HEK293T (cell line): Measurements from ENCODE around the gene TRAPPC11.

Experiments used
- CTCF ChIA-PET: fragments of 350-600 bp; formaldehyde crosslinking; extraction: SDS; loops from one replicate; lab custom pipeline; 2021; ENCODE audit warnings: antibody characterized with exemption, inconsistent platforms; lab: Yijun Ruan, JAX
- POLR2A ChIA-PET: fragments of 350-600 bp; formaldehyde crosslinking; extraction: SDS; loops from one replicate; lab custom pipeline; 2020; ENCODE audit warnings: antibody characterized with exemption, inconsistent platforms; lab: Yijun Ruan, JAX
- DNase-seq: peaks from one replicate; pipeline ENCODE4 v3.0.0; 2012; ENCODE audit warnings: mixed read lengths; ENCODE audit errors: extremely low spot score
- ARNT ChIP-seq: fragments of 450-650 bp; IDR thresholded peaks from 2 replicates; pipeline ENCODE4 v1.6.1; 2017; ENCODE audit warnings: mild to moderate bottlenecking
- BHLHE40 ChIP-seq: fragments of 450-650 bp; IDR thresholded peaks from 2 replicates; pipeline ENCODE4 v1.6.1; 2016; ENCODE audit warnings: mild to moderate bottlenecking, moderate library complexity, borderline replicate concordance
- CTBP1 ChIP-seq: fragments of 450-650 bp; IDR thresholded peaks from 2 replicates; pipeline ENCODE4 v1.6.1; 2016; ENCODE audit warnings: borderline replicate concordance
- ELF4 ChIP-seq: fragments of 450-650 bp; IDR thresholded peaks from 2 replicates; pipeline ENCODE4 v1.6.1; 2017; ENCODE audit warnings: antibody characterized with exemption
- FOXA1 ChIP-seq: fragments of 450-650 bp; IDR thresholded peaks from 2 replicates; pipeline ENCODE4 v1.6.1; 2016; ENCODE audit warnings: mild to moderate bottlenecking
- FOXK2 ChIP-seq: fragments of 450-650 bp; IDR thresholded peaks from 2 replicates; pipeline ENCODE4 v1.6.1; 2016; ENCODE audit warnings: mild to moderate bottlenecking
- FOXM1 ChIP-seq: fragments of 450-650 bp; IDR thresholded peaks from 2 replicates; pipeline ENCODE4 v1.6.1; 2017; ENCODE audit warnings: mild to moderate bottlenecking, borderline replicate concordance
- HDGF ChIP-seq: fragments of 450-650 bp; IDR thresholded peaks from 2 replicates; pipeline ENCODE4 v1.6.1; 2017; ENCODE audit warnings: antibody characterized with exemption, borderline replicate concordance
- L3MBTL2 ChIP-seq: fragments of 450-650 bp; conservative IDR thresholded peaks from 2 replicates; pipeline ENCODE4 v1.6.1; 2016; ENCODE audit warnings: mild to moderate bottlenecking
- LEF1 ChIP-seq: fragments of 450-650 bp; IDR thresholded peaks from 2 replicates; pipeline ENCODE4 v1.6.1; 2017; ENCODE audit warnings: mild to moderate bottlenecking, borderline replicate concordance
- NFRKB ChIP-seq: fragments of 450-650 bp; IDR thresholded peaks from 2 replicates; pipeline ENCODE4 v1.6.1; 2016; ENCODE audit warnings: mild to moderate bottlenecking, moderate library complexity
- SP1 ChIP-seq: fragments of 450-650 bp; IDR thresholded peaks from 2 replicates; pipeline ENCODE4 v1.6.1; 2017
- SUZ12 ChIP-seq: fragments of 450-650 bp; IDR thresholded peaks from 2 replicates; pipeline ENCODE4 v1.6.1; 2016; ENCODE audit warnings: mild to moderate bottlenecking
- TARDBP ChIP-seq: fragments of 450-650 bp; IDR thresholded peaks from 2 replicates; pipeline ENCODE4 v1.6.1; 2016
- ZNF384 ChIP-seq: fragments of 450-650 bp; IDR thresholded peaks from 2 replicates; pipeline ENCODE4 v1.6.1; 2016
- TF ChIP-seq, protein P1 (sequence below): fragments of 450-650 bp; IDR thresholded peaks from 2 replicates; pipeline ENCODE4 v1.6.1; 2016

TRAPPC11 gene

DNA sequence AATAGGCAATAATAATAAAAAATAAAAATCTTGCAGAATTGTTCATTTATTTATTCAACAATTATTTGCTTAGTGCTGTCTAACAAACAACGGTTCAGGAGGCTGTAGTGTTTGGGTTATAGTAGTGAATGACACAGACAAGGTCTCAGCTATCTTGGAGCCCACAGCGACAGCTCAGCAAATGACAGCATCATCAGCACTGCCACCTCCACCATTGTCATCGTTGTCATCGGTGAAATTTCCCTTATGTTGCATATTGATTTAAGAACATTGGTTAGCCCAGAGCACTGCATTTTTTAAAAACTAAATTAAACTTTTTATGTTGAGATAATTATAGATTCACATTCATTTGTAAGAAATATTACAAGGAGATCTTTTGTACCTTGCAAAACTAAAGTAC lies 79.9 kb downstream of the TRAPPC11 start:
- DNase-seq = no peak
- TF ChIP-seq ARNT = no peak
- no peak for TF ChIP-seq FOXA1
- TF ChIP-seq ZNF384 = no peak
- no peak for TF ChIP-seq NFRKB
- no peak for TF ChIP-seq BHLHE40
- no peak for TF ChIP-seq HDGF
- TF ChIP-seq SUZ12 = no peak
- TF ChIP-seq FOXK2 = no peak
- no peak for TF ChIP-seq SP1
- no peak for TF ChIP-seq CTBP1
- ChIA-PET POLR2A (no interaction called here), CTCF (no interaction called here)

DNA sequence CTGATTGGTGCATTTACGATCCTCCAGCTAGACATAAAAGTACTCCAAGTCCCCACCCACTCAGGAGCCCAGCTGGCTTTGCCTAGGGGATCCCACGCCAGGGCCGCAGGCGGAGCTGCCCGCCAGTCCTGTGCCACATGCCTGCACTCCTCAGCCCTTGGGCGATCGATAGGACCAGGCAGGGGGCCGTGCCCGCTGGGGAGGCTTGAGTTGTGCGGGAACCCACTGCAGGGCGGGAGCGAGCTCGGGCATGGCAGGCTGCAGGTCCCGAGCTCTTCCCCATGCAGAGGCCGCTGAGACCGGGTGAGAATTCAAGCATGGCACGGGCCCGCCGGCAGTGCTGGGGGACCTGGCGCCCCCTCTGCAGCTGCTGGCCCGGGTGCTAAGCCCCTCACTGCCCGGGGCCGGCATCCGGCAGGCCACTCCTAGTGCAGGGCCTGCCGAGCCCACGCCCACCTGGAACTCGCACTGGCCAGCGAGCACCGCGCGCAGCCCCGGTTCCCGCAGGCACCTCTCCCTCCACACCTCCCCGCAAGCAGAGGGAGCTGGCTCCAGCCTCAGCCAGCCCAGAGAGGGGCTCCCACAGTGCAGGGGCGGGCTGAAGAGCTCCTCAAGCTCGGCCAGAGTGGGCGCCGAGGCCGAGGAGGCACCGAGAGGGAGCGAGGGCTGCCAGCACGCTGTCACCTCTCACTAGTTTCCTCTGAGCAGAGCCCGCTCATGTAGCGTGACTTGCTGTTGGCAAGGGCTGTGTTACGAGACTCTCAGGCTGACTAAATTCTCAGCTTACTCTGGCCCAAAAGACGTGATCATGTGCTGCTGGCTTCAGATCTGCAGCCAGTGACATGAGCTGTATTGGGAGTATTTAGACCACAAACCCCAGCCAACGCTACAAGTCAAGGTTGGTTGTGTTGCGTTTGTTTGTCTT lies 87.5 kb downstream of the TRAPPC11 start:
- no peak for DNase-seq
- POLR2A ChIA-PET = no interaction called here
- TF ChIP-seq, protein P1, sequence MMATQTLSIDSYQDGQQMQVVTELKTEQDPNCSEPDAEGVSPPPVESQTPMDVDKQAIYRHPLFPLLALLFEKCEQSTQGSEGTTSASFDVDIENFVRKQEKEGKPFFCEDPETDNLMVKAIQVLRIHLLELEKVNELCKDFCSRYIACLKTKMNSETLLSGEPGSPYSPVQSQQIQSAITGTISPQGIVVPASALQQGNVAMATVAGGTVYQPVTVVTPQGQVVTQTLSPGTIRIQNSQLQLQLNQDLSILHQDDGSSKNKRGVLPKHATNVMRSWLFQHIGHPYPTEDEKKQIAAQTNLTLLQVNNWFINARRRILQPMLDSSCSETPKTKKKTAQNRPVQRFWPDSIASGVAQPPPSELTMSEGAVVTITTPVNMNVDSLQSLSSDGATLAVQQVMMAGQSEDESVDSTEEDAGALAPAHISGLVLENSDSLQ = no peak
- TF ChIP-seq ARNT (no peak), LEF1 (no peak), L3MBTL2 (no peak), BHLHE40 (no peak)
- CTCF ChIA-PET = interaction anchor here (0.6 to 0.9 kb wide), 3 partner anchors 123 to 518 kb away, joined by 3 read pairs; no protein-coding TSS in a partner anchor

DNA sequence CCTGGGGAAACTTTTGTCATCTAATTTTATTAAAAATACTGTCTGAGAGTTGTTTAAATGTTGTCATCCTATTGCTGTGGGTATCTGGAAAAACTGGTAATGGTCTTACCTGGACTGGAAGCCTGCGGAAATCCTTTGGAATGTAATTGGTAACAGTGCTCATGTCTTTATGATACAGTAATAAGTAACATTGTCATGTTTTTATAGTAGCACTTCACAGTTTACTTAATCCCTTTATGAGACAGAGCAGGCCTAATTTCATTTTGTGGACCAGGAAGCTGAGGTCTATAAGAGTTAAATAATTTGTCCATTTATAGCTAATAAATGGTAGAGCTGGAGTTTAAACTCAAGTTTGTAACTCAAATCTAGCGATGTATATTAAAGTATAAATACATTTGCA lies 88.3 kb downstream of the TRAPPC11 start:
- DNase-seq = no peak
- no peak for TF ChIP-seq LEF1
- no peak for TF ChIP-seq HDGF
- TF ChIP-seq ELF4 = no peak
- TF ChIP-seq ARNT = no peak
- TF ChIP-seq SUZ12 = no peak
- no peak for TF ChIP-seq FOXK2
- TF ChIP-seq FOXM1 = no peak
- CTCF ChIA-PET = no interaction called here

DNA sequence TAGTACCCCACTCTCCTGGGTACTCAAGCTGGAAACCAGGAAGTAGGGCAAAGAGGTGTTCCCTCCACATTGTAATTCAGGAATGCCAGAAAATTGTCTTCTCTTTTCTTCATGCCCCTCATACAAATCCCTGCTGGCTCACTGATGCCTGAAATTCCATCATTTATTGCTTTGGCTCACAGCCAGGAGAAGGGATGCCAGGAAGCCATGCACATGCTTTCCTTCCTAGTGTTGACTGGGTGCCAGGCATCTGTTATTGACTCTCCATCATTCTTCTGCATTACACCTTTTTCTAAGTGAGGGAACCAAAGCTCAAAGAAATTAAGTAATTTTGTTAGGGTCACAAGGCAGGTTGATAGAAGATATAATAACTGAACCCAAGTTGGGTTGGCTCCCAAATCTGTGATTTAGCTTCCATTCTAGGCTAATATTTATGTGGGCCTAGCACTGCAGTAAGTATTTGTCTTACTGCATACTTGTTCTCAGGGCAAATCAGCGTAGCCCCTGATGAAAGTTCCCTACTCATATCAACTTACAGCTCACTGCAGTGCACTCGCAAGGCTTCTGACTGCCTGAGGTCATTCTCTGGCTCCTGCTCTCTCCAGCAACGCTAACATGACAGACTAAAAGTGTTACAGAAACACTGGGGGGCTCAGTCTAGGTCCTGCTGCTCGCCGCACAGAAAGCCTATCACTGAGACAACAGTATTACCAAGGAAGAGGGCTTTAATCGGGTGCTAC lies 89.0 kb downstream of the TRAPPC11 start:
- TF ChIP-seq ZNF384 (no peak), BHLHE40 (no peak), L3MBTL2 (no peak), LEF1 (no peak), CTBP1 (no peak), TARDBP (no peak), FOXM1 (no peak), FOXK2 (no peak), FOXA1 (no peak), NFRKB (no peak)
- no peak for DNase-seq
- ChIA-PET CTCF (no interaction called here), POLR2A (no interaction called here)

More for the DNA sequence above, 88.3 kb downstream of the TRAPPC11 start:
- POLR2A ChIA-PET = no interaction called here

DNA sequence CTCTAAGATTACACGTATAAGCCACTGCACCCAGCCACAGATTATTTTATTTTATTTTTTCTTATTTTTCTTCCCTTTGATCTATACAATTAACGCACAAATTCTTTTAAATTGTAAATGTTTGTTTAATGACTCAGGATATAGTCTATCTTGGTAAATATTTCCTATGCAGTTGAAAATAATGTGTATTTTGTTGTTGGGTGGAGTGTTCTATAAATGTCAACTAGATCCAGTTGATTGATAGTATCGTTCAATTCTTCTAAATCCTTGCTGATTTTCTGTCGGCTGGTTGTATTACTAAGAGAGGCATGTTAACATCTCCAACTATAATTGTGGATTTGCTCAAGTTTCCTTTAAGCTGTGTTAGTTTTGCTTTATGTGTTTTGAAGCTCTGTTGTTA lies 92.0 kb downstream of the TRAPPC11 start:
- no peak for DNase-seq
- CTCF ChIA-PET = no interaction called here
- TF ChIP-seq FOXM1 = no peak
- no peak for TF ChIP-seq NFRKB
- TF ChIP-seq LEF1 = no peak
- no peak for TF ChIP-seq ZNF384
- no peak for TF ChIP-seq FOXK2
- no peak for TF ChIP-seq L3MBTL2
- TF ChIP-seq, protein P1 = no peak
- TF ChIP-seq ELF4 = no peak
- no peak for TF ChIP-seq FOXA1
- TF ChIP-seq TARDBP = no peak
- no peak for TF ChIP-seq SUZ12
- no peak for TF ChIP-seq ARNT
- no peak for TF ChIP-seq BHLHE40
- no peak for TF ChIP-seq CTBP1
- POLR2A ChIA-PET = no interaction called here

DNA sequence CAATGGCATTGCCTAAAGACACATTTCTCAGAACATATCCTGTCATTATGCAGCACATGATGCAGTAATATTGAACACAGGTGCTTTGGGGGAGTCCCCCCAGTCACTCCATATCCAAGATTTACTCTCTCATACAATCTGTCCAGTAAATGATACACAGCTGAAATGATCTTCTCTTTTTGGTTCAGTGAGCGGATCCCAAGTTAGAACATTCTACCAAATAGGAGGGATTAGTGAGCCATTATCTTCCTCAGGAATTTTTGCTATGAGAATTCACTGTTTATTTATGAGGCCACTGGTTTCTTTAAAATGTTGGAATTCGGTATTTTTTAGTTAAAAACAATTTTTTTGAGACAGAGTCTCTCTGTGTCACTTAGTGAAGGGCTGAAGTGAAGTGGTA lies 96.5 kb downstream of the TRAPPC11 start:
- ChIA-PET POLR2A (no interaction called here), CTCF (no interaction called here)
- DNase-seq = no peak
- no peak for TF ChIP-seq ZNF384
- no peak for TF ChIP-seq FOXA1
- no peak for TF ChIP-seq HDGF
- TF ChIP-seq LEF1 = no peak
- TF ChIP-seq L3MBTL2 = no peak
- TF ChIP-seq FOXM1 = no peak
- TF ChIP-seq FOXK2 = no peak
- no peak for TF ChIP-seq ARNT
- no peak for TF ChIP-seq BHLHE40
- no peak for TF ChIP-seq CTBP1
- TF ChIP-seq SP1 = no peak
- TF ChIP-seq, protein P1 = no peak
- no peak for TF ChIP-seq TARDBP
- no peak for TF ChIP-seq ELF4
- TF ChIP-seq NFRKB = no peak
- no peak for TF ChIP-seq SUZ12
